B cell (primary cell): ENCODE results near the gene TESPA1. TPM values are rescaled to one million over a fixed set of nuclear protein-coding genes. Genes with fewer than 3 reads are reported as not detected.

Source experiments
- ATAC-seq: fragments of 200-7000 bp; cut with Tn5 transposase; one replicate; pipeline ENCODE4 v1.10.0; 2021; ENCODE audit warnings: low read depth, mild to moderate bottlenecking, moderate number of reproducible peaks, moderate library complexity
- CTCF ChIA-PET: fragments of 350-600 bp; sonication (Branson Sonifier 250); formaldehyde crosslinking; loops from one replicate; lab custom pipeline; 2021; ENCODE audit warnings: antibody characterized with exemption, inconsistent platforms; lab: Charles Lee
- POLR2A ChIA-PET: fragments of 350-600 bp; sonication (Branson Sonifier 250); formaldehyde crosslinking; loops from one replicate; lab custom pipeline; 2021; ENCODE audit warnings: antibody characterized with exemption; lab: Charles Lee
- DNase-seq: peaks from one replicate; pipeline ENCODE4 v3.0.0; 2013
- H2AFZ ChIP-seq: 2 replicates; pipeline ENCODE4 v1.6.1; 2012; ENCODE audit warnings: mild to moderate bottlenecking, low read depth, low read length; ENCODE audit not compliant: insufficient read depth, poor library complexity, severe bottlenecking
- H3K27ac ChIP-seq, 2 donors: 1 replicate in 1 of 2; 2 replicates in 1 of 2; pipeline ENCODE4 v1.5.1; 2012 to 2013; ENCODE audit warnings: low read length in 2 of 2, mild to moderate bottlenecking in 2 of 2, moderate library complexity in 1 of 2
- H3K27me3 ChIP-seq, 4 experiments: fragments of 200-600 bp in 1 of 4; sonication (generic) in 1 of 4; replicated peaks in 1 of 4; 1 replicate in 2 of 4; 2 replicates in 2 of 4; pipeline versions ENCODE4 v1.6.1 to v1.7.0; 2013 to 2016; ENCODE audit warnings: low read length in 3 of 4, mild to moderate bottlenecking in 2 of 4, mixed read lengths in 1 of 4, moderate library complexity in 1 of 4; ENCODE audit not compliant: insufficient read depth in 4 of 4, control insufficient read depth in 3 of 4; ENCODE audit errors: control extremely low read depth in 1 of 4
- H3K36me3 ChIP-seq, 2 experiments: replicated peaks in 1 of 2; 1 replicate in 1 of 2; 2 replicates in 1 of 2; pipeline versions ENCODE4 v1.6.1 to v1.7.1; 2013; ENCODE audit warnings: low read length in 1 of 2; ENCODE audit not compliant: insufficient read depth in 2 of 2, control insufficient read depth in 1 of 2; ENCODE audit errors: control extremely low read depth in 1 of 2, extremely low read depth in 1 of 2
- H3K4me1 ChIP-seq, 2 donors: fragments of 200-600 bp in 1 of 2; sonication (generic) in 1 of 2; 1 replicate in 1 of 2; 2 replicates in 1 of 2; pipeline versions ENCODE4 v1.5.1 to v1.6.1; 2013 to 2017; ENCODE audit warnings: low read length in 2 of 2; ENCODE audit not compliant: control insufficient read depth in 2 of 2, insufficient read depth in 2 of 2
- H3K4me2 ChIP-seq: replicated peaks from 2 replicates; pipeline ENCODE3; 2012; ENCODE audit warnings: mild to moderate bottlenecking, low read depth, low read length; ENCODE audit not compliant: poor library complexity, severe bottlenecking
- H3K4me3 ChIP-seq, 5 experiments: fragments of 200-600 bp in 1 of 5; sonication (generic) in 1 of 5; 1 replicate in 3 of 5; 2 replicates in 2 of 5; pipeline versions ENCODE4 v1.5.1 to v1.7.0; 2011 to 2016; ENCODE audit warnings: low read length in 4 of 5, mild to moderate bottlenecking in 4 of 5, low read depth in 2 of 5, control low read depth in 1 of 5, moderate library complexity in 1 of 5; ENCODE audit not compliant: insufficient read depth in 1 of 5; ENCODE audit errors: control extremely low read depth in 1 of 5, extremely low read depth in 1 of 5
- H3K79me2 ChIP-seq: fragments of 200-600 bp; sonication (generic); one replicate; pipeline ENCODE4 v1.6.0; 2016; ENCODE audit warnings: low read length; ENCODE audit not compliant: control insufficient read depth, insufficient read depth
- H3K9ac ChIP-seq: fragments of 200-600 bp; sonication (generic); 2 replicates; pipeline ENCODE4 v1.6.1; 2017; ENCODE audit warnings: mild to moderate bottlenecking, low read length, moderate library complexity
- H3K9me3 ChIP-seq, 3 donors: one replicate each; pipeline versions ENCODE4 v1.6.1 to v1.7.1; 2013; ENCODE audit warnings: low read length in 2 of 3; ENCODE audit not compliant: control insufficient read depth in 2 of 3, insufficient read depth in 1 of 3; ENCODE audit errors: control extremely low read depth in 1 of 3
- H4K20me1 ChIP-seq: 2 replicates; pipeline ENCODE4 v1.6.0; 2012; ENCODE audit warnings: mild to moderate bottlenecking, low read length; ENCODE audit not compliant: insufficient read depth, control insufficient read depth, poor library complexity, severe bottlenecking
- H3K27ac Mint-ChIP-seq: one replicate; pipeline ENCODE4 v1.8.0; 2021; ENCODE audit warnings: mixed read lengths
- H3K27me3 Mint-ChIP-seq: one replicate; pipeline ENCODE4 v1.8.0; 2021; ENCODE audit warnings: mixed read lengths
- H3K4me1 Mint-ChIP-seq: one replicate; pipeline ENCODE4 v1.8.0; 2021; ENCODE audit warnings: mixed read lengths
- H3K4me3 Mint-ChIP-seq: one replicate; pipeline ENCODE4 v1.8.0; 2021; ENCODE audit warnings: mixed read lengths
- H3K9me3 Mint-ChIP-seq: one replicate; pipeline ENCODE4 v1.8.0; 2022; ENCODE audit warnings: mixed read lengths; ENCODE audit not compliant: insufficient read depth
- CTCF ChIP-seq: fragments of 200-600 bp; IDR thresholded peaks from one replicate; pipeline ENCODE4 v1.8.0; 2022; ENCODE audit warnings: antibody characterized with exemption, mild to moderate bottlenecking
- EZH2 ChIP-seq: IDR thresholded peaks from 2 replicates; pipeline ENCODE4 v1.6.1; 2012; ENCODE audit warnings: borderline replicate concordance, low read depth, mild to moderate bottlenecking, moderate library complexity, low read length; ENCODE audit not compliant: insufficient read depth, poor library complexity, severe bottlenecking
- WGBS: methylation state at CpG from one replicate; pipeline ENCODE4 v1.1.5; 2013; ENCODE audit warnings: missing lambda C conversion rate; ENCODE audit not compliant: insufficient coverage; 5-methylcytosine and 5-hydroxymethylcytosine counted together
- intact Hi-C: fragments of 100-400 bp; cut with micrococcal nuclease; formaldehyde crosslinking; loops from one replicate; pipeline ENCODE4 v1.10.0; 2022
- polyA plus RNA-seq: library from polyadenylated mRNA; depleted of rRNA; stranded (reverse); fragments of >200 nt; gene quantifications from 2 replicates; pipeline ENCODE4 v1.2.3, GENCODE V29; 2012
- total RNA-seq, 2 donors: library from RNA; stranded (reverse); fragments of 120-200 nt in 1 of 2; gene quantifications; 1 replicate in 1 of 2; 2 replicates in 1 of 2; pipeline versions ENCODE4 v1.2.3 to v1.2.4, GENCODE V29; 2013 to 2022

TESPA1 gene
- total and polyA plus RNA-seq, 2 donors (not counting 1 experiment from before 2014, with no cell fraction given): 9.5 to 19.0 TPM

DNA sequence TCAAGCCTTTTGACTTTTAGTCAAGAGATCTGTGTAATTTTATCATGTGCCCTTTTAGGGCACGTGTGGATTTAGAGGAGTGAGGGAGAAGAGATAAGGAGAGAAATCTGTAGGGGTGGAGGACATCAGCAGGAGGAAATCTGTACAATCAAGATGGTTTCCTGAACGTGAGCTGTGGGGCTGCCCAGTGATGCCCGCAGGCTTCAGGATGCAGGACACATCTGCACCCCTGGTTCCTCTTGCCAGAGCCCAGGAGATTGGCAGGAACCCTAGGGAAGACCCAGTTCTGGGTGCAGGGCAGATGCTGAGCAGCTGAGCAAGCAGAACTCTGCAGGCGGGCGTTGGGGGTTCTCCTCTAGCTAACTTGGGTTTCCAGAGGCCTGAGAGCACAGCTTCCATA lies 11.6 kb upstream of the TESPA1 start:
- Histone ChIP-seq H3K27ac (no peak overlapping the region), H3K4me2 (no peak overlapping the region), H3K4me1 (peaks cover 35 to 38% of the 10 kb centered on the region in 2 donors), H3K4me3 (no peak overlapping the region), H3K36me3 (no peaks in the 10 kb centered on the region), H3K9ac (no peak overlapping the region), H3K27me3 (no peaks in the 10 kb centered on the region), H2AFZ (no peak overlapping the region), H3K9me3 (peaks cover 0 to 13% (median 13%) of the 10 kb centered on the region in 3 donors), H3K79me2 (no peaks in the 10 kb centered on the region), H4K20me1 (no peaks in the 10 kb centered on the region)
- Mint-ChIP-seq H3K9me3 (no peaks in the 10 kb centered on the region), H3K4me1 (peaks cover 35% of the 10 kb centered on the region), H3K4me3 (no peak overlapping the region), H3K27me3 (no peaks in the 10 kb centered on the region), H3K27ac (no peak overlapping the region)
- intact Hi-C loops: no loop called here
- ChIA-PET POLR2A (no interaction called here), CTCF (interaction anchor here (1.0 to 13.4 kb wide), 8 partner anchors 11 to 247 kb away, joined by 3 to 647 read pairs (median 4); no protein-coding TSS in a partner anchor)
- TF ChIP-seq CTCF (no peak), EZH2 (no peak)
- WGBS: 27% methylated on average over 5 of the region's 5 CpGs
- ATAC-seq (no peak), DNase-seq (no peak)

- H3K9ac ChIP-seq: no peak overlapping the region
- H3K4me3 ChIP-seq: no peak overlapping the region
- ATAC-seq (peak; percentile 70), DNase-seq (peak; percentile 84)
- no peak overlapping the region for H3K27ac ChIP-seq
- H3K27me3 ChIP-seq: no peaks in the 10 kb centered on the region
- no peak overlapping the region for H3K4me2 ChIP-seq
- H3K36me3 ChIP-seq: no peaks in the 10 kb centered on the region
- Mint-ChIP-seq H3K9me3 (no peaks in the 10 kb centered on the region), H3K4me1 (peaks cover 42% of the 10 kb centered on the region), H3K27me3 (no peaks in the 10 kb centered on the region), H3K27ac (peak overlapping the region; percentile 71), H3K4me3 (peak overlapping the region; percentile 33)
- H4K20me1 ChIP-seq: no peaks in the 10 kb centered on the region
- 58% methylated on average over 5 of the region's 12 CpGs for WGBS
- POLR2A ChIA-PET: interaction anchor here (1.1 kb wide), 1 partner anchor 9 kb away, joined by 3 read pairs; the partner anchor contains the start of gene TESPA1
- peaks cover 0 to 1% (median under 1%) of the 10 kb centered on the region in 3 donors for H3K9me3 ChIP-seq
- peaks cover 38 to 42% of the 10 kb centered on the region in 2 donors for H3K4me1 ChIP-seq
- TF ChIP-seq EZH2: no peak
- TF ChIP-seq CTCF: peak; percentile 92
- intact Hi-C loops: loop anchor here (1.0 kb wide), 3 partner anchors 9 to 150 kb away; partner anchors contain the start of gene TESPA1
- CTCF ChIA-PET: interaction anchor here (0.6 to 13.4 kb wide), 36 partner anchors 9 to 663 kb away, joined by 3 to 647 read pairs (median 6); partner anchors contain the start of genes MUCL1, NEUROD4 and TESPA1
- no peaks in the 10 kb centered on the region for H3K79me2 ChIP-seq
- H2AFZ ChIP-seq: peak overlapping the region; percentile 11
Measured at GRCh38 chr12:54993181-54993835, 8.7 kb upstream of the TESPA1 start.
